CD1c-positive myeloid dendritic cell (primary cell): ENCODE measurements around the gene NUP50.
"Not testable (repeated sequence)": the region's sequence is repeated elsewhere in the genome, so short reads cannot be mapped to it uniquely, and the experiment has no call there.

ENCODE experiments used
- DNase-seq: peaks from one replicate; pipeline ENCODE4 v3.0.0-alpha.2; 2016; ENCODE audit errors: extremely low spot score

The NUP50 gene

DNA sequence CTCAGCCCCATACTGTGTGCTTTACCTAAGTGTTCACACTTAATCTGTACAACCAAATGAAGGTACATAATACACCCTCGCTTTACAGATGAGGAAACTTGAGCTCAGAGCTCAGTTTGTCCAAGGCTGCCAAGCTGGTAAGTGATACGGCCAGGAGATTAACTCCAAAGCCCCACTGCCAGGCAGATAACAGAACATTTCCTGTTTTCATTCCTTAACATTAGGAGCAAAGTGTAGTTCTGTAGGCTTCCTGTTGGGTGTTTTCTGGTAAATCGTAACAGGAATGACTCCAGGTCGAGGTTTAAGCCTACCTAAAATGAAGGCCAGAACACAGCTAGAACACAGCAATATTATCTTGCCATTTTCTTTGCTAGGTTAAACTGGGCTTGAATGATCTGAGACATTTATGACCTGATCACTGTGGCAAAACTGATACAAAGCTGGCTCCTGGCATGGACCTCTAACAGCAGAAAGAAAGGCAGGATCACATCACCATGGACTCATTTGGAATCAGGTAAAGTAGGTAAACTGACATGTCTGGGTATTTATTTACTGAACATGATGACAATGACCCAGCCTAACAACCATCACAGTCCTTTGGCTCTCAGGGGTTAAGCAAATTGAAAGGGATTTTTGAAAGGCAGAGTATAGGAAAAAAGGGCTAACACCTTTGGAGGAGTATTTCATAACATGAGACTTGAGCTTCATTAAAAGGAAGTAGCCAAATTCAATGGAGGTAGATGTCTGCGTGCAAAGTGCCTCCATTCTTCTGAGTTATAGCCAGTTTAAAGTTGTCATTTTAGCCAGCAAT, 3.9 kb upstream of the NUP50 start:
- DNase-seq: peak; percentile 40

DNA sequence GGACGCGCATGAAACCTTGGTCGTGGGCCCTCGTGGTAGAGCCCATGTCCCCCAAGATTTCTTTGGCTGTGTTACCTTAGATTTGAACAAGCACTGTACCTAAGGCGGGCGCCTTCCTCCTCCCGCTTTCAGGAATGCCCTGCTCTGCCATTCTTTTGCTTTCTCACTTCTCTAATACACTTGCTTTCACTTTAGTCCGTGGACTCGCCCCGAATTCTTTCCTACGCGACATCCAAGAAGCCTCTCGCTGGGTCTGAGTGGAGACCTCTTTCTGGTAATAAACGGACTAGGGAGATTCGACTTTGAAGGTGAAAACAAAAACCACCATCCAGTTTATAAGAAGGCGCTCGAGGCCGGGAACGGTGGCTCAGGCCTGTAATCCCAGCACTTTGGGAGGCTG, 1.2 kb upstream of the NUP50 start:
- DNase-seq: no peak

DNA sequence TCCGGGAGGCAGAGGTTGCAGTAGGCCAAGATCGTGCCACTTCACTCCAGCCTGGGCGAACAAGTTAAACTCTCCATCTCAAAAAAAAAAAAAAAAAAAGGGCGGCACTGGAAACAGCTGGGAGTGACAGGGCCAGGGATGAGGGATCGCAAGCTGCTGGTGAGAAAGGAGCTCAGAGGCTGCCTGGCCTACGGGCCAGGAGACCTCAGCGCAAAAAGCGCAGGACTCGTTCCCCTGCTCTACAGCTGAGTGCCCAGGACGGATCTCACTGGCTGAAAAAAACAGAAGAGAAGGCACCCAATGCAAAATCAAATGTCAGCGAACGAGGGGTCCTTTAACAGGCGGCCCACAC, 650 bp upstream of the NUP50 start:
- DNase-seq: no peak

DNA sequence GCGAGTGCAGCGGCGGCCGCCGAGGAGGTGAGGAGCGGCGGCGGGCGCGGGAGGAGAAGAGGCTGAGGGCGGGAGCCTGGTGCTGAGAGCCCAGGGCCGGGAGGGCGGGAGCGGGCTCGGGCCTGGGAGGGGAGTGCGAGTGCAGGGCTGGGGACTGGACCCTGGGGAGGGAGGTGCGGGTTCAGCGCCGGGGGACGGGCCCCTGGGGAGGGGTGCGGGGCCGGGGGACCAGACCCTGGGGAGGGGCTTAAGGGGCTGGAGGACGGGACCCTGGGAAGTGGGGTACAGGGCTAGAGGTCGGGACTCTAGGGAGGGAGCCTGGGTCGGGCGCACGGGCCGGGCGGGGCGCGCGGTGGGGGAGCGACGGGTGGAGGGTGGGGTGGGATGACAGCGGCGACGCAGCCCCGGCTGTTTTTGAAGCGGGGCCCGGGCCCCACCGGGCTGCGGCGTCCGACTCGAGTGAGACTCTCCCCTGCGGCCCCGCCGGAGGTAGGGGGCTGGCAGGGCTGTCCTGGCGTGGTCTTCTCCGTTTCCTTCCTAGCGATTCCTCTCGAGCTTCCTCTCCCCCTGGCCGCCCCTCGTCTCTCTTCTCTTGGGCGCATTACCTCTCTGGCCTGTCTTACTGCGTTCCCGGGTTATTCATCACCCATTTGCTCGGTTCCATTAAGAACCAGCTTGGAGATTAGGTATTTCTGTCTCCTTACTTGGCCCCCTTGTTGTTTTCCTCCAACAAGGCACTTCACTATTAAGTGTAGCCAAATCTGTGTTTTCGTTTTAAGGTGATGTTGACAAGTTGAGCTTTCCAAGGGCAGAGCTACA, 754 bp downstream of the NUP50 start:
- no peak for DNase-seq

DNA sequence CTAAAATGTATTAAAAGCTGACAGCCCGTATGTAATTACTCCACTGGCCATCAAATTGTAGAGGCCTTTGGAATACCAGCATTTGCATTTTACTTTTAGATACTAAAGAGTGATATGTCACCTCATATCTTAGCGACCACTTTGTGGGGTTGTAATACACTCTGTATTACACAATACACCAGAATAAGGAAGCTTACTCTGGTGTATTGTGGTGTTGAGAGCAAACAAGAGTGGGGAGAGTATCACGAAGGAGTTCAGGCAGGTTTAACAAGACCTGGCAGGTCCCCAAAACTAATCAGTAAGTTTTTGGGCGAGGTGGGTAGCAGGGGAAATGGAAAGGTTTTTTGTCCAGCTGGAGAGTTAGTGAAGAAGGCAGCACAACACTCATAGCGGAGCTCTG, 3.2 kb downstream of the NUP50 start:
- peak; percentile 50 for DNase-seq

DNA sequence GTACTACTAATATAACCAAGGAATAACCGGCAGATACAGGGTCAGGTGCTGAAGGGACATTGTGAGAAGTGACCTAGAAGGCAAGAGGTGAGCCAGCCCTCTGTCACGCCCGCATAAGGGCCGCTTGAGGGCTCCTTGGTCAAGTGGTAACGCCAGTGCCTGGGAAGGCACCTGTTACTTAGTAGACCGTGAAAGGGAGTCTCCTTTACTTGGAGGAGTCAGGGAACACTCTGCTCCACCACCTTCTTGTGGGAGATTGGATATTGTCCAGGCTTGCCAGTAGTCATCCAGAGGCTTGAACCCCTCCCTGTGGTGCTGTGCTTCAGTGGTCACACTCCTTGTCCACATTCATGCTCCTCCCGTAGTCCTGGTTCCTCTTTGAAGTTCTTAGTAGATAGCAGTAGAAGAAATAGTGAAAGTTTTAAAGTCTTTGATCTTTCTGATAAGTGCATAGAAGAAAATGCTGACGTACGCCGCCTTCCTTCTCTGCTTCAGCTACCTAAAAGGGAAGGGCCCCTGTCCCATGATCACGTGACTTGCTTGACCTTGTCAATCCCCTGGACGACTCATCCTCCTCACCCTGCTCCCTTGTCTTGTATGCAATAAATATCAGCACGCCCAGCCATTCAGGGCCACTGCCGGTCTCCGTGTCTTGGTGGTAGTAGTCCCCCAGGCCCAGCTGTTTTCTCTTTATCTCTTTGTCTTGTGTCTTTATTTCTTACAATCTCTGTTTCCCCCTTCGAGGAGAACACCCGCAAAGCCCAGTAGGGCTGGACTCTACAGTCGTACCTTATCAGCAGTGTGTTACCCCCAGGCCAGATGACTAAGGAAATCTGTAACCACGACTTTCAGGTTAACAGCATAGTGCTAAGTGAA, 6.1 kb downstream of the NUP50 start:
- no peak for DNase-seq

DNA sequence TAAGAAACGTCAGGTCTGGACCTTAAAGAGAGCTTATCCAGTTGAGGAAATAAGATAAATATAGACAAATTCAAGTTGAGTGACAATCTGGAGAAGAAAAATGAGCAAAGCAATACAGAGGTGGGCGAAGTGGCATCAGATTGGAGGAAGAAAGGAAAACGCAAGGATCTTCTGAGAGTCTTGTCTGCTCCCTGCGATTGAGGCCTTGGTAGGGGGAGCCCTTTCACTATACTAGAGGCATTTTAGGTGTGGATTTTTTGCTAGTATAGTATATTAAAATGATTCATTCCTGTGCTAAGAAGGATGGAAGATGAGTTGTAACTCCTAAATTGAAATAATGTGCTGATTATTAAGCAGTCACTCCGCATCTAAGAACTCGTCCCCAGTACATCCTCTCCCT, 8.1 kb downstream of the NUP50 start:
- no peak for DNase-seq

DNA sequence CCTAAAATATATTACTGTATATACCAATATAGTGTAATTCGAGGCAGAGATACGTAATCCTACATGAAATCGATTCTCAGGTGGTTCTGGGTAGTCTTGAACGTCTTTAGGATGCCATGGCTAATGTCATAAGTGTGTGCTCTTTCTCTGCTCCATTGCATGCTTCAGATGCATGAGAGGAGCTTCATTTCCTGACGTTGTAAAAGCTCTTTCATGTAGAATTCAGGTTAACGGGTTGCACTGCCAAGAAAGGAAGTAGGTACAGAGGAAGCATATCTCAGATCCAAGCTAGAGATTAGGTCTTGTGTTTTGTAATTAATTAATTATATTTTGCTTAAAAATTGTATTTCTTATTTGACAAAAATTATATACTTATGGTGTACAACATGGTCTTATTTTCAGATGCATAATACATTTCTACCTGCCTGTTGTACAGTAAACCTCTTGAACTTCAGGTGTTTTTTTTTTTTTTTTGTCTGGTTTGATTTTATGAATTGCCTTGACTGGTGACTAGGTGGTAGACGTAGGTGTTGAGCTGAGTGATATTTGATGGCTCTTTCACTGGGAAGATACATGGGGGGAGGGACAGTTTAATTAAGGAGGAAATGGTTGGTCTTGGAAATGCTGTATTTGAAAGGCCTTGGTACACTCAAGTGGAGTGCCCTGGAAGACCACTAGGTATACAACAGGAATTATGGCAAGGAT, 9.3 kb downstream of the NUP50 start:
- DNase-seq: peak; percentile 26

DNA sequence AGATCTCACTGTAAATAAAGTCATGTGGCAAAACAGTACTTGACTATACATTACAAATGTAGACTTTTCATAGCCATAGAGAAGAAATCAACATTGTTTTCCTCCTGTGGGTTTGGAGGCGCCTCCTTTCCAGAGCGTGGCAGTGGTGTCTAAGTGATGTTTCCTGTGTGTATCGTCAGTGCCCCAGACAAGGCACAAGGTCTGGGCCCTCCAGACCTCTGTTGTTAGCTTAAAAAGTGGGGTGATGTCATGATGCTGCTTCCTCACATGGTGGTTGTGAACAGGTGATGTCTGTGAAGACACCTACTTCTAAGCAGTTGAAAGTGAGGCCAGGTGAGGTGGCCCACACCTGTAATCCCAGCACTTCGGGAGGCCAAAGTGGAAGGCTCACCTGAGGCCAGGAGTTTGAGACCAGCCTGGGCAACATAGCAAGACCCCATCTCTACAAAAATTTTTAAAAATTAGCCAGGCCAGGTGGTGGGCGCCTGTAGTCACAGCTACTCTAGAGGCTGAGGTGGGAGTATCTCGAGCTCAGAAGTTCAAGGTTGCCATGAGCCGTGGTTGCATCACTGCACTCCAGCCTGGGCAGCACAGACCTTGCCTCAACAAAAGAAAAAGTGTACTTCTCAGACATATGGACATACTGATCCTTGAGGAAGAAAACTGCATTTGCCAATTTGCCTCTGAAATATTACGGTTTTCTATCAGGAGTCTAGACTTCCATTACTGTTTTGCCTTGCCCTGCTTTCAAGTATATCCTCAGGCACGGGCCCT, 15.7 kb downstream of the NUP50 start:
- no peak for DNase-seq

DNA sequence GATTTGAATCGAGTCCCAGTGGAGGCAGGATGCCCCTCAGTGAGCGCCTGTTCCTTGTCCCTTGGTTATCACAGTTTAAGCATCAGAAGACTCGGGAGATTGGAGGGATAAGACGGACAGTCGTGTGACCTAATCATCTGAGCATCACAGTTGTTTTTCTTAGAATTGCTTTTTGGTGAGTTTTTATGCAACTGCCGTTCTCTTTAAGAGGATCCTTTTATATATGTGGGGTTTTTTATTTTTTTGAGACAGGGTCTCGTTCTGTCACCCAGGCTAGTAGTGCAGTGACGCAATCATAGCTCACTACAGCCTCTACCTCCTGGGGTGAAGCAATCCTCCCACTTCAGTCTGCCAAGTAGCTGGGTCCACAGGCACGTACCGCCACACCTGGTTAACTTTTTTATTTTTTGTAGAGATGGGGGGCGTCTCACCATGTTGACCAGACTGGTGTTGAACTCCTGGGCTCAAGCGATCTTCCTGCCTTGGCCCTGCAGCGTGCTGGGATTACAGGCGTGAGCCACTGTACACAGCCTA, 16.5 kb downstream of the NUP50 start:
- no peak for DNase-seq

DNA sequence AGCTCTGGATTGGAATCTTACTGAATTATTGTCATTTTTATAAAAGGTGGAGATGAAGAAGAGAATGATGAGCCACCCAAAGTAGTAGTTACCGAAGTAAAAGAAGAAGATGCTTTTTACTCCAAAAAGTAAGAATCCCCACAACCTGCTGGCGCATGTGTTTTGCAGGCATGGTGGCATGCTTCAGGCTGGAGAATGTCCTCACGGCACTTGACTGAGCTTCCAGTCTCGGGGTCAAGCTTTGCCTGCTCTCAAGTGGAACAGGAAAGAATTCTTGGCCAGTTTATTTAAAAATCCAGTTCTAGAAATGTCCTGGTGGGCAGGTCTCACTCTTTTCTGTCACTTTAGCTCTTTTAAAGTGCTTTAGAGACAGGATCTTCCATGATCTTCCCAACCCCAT, 17.5 kb downstream of the NUP50 start:
- DNase-seq: no peak

DNA sequence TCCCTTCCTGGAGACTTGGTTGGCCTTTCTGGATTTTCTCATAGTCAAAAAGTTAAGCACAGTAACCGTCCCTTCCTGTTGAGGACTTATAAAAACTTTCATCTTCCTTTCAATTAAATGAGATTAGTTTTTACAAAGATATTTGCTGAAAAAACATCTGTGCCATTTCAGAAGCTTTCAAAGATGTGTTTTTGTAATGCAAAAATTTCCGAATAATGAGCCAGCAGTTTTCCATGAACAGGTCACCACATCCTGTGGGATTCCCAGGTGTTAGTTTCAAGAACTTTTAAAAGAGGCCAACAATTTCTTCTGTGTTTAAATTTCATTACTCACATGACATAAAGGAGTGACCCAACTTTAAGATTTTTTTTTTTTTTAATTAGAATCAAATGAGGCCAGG, 18.0 kb downstream of the NUP50 start:
- DNase-seq: no peak

DNA sequence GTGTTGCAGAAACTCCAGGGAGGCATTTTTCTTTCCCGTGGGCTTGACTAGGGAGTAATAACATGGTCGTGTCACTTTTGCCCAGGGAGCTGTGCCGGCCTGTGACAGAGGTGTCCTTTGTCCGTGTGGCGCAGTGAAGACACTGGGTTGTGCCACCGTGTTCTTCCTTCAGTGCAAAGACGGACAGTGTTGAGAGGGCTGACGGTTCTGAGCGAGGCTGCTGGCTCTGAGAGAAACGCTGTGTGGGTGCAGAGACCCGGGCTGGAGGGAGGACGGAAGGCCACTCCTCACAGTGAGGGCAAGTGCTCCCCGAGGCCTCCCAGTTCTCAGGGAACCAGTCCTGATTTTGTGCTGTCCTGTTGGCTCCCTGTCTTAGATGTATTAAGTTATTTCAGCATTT, 20.2 kb downstream of the NUP50 start:
- DNase-seq: no peak

DNA sequence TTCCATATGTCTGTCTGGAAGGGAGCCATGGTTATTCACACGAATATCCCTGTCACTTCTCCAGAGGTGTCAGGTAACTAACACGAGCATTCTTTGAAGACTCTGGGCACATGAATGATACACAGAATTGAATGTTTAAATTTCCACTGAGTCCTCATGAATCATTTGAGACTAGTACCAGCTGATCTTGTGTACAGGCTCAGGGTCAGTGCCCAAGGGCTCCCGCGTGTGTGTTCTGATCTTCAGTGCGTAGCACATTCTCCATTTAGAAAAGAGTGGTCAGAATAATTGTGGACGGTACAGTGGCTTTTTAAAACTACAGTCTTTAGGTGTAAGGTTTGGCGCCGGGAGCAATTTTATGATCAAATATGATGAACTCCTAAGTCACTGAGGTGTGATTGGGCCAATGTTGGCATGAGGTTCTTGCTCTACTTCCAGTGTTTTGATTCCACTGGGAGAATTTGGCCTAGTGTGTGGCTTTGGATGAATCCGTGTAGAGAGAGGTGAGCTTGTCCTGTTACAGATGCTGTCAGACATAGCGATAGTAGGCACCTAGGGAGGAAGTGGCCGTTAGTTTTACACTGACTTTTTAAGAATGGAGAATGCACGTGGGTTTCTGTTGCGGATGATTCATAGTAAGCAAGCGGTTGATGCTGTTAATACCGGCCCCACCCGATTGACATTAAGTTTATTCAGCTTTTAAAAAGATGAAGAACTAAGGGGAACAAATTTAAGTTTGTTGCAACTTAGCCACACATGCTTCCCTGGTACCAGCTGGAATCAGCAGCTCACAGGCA, 22.2 kb downstream of the NUP50 start:
- DNase-seq: peak; percentile 34

DNA sequence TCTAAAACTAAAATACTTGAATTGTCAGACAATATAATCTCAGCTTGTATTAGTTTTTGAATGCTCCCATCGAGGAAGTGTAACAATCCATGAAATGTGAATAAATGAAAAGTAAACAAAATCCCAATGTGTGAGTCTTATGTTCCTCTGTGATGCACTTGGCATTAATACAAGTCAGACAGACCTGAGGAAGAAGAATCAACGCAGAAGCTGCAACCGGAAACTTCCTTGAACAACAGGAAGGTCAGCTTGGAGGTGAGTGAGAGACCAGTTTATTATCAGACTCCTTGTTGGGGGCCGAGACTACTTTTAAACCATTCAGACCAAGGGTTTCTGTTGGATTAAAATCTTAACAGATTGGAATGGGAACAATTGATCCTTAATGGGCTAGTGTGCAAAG, 24.2 kb downstream of the NUP50 start:
- no peak for DNase-seq

DNA sequence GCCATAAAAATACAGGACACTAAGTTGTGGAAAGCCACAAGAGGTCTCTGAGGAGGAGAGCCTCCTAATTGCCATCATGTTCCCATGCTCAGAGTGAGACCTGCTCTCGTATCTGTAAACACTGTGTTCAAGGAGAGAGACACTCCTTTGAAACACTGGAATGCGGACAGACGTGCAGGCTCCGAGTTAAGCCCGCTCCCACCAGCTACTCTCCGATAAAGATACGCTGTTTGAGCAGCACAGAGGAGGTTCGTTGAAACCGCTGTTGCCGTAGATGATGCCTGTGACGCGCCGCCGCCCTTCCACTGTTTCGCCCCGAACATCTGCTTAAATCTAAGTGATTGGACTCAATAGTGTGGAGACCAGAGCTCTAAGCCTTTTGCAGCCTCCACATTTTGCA, 25.1 kb downstream of the NUP50 start:
- no peak for DNase-seq

DNA sequence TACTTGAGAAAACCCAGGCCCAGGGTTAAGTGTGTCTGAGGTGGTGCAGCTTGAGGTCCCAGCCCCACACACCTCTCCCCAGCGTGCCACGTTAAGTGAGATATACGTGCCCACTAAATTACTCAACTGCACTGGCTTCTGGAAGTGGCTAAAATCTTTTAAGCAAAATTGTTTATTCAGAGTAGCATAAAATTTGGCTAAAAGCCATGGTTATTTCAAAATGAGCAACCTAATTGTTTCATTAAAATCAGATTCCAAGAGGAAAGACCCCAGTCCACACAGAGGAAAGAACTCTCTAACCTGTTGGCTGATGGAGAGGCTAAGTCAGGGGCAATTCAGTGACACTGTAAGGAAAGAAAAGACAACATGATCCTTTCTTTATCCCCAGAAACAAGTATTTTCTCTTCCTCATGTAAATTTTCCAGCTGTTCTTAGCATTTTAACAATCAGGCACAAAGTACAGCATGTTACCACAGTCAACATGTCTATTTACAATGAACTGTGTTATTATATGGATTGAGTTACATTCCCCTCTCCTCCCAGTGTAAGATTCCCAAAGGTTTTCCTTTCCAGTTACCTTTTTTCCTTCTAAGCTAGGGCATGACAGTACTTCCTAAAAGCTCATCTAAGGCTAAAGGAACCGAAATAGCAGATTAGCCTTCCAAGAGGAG, 26.6 kb downstream of the NUP50 start:
- no peak for DNase-seq

DNA sequence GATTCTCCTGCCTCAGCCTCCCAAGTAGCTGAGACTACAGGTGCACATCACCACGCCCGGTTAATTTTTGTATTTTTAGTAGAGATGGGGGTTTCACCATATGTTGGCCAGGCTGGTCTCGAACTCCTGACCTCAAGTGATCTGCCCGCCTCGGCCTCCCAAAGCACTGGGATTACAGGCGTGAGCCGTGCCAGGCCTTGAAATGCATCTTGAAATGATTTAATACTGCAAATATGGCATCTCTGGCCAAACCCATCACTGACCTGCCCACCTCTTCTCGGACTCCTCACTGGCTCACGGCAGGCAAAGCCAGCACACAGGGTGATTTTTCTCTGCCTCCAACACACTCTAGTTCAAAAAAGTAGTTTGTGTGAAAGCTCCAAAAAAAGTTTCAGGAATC, 28.0 kb downstream of the NUP50 start:
- DNase-seq: not testable (repeated sequence)

DNA sequence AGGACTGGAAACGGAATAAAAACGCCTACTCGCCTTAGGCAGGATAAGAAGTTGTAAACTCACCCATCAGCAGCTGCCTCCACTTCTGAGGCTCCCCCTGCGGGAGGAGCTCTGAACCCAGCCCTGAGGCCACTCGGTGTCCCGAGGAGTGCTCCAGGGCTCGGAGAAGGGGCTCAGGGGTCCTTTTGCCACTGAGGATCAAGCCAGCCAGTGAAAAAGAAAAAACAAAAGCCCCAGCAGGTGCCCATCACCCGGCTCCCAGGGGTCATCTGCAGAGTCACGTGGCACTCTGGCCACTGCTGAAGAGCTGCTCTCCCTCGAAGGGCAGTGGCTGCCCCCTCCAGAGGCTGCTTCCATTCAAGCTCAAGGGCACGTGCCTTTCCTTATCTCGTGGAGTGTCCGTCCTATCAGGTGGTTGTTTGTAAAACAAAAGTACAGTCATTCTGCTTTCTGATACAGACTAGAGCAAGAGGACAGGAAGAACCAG, 29.0 kb downstream of the NUP50 start:
- DNase-seq: no peak
